Kidney (tissue), 14 donors: Measurements from ENCODE around the gene NRG2. TPM values are rescaled to one million over a fixed set of nuclear protein-coding genes. Genes with fewer than 3 reads are reported as not detected.

Experiments used
- DNase-seq, 5 donors: peaks; one replicate each; pipeline ENCODE4 v3.0.0-alpha.2; 2013 to 2020
- FAIRE-seq: peaks from 2 replicates; lab custom pipeline; 2012; peaks lifted over from hg19 to GRCh38; lab: Jason Lieb, UNC
- H3K27ac ChIP-seq, 2 donors: one replicate each; pipeline ENCODE4 v1.7.0; 2013; ENCODE audit warnings: low read depth in 2 of 2, low read length in 2 of 2, inconsistent platforms in 1 of 2
- H3K27me3 ChIP-seq: one replicate; pipeline ENCODE4 v1.7.1; 2013; ENCODE audit warnings: low read length, inconsistent platforms; ENCODE audit not compliant: control insufficient read depth, insufficient read depth
- H3K36me3 ChIP-seq, 3 donors: one replicate each; pipeline versions ENCODE4 v1.7.0 to v1.7.1; 2013; ENCODE audit warnings: low read length in 3 of 3, control low read depth in 1 of 3, inconsistent platforms in 1 of 3; ENCODE audit not compliant: insufficient read depth in 3 of 3, control insufficient read depth in 2 of 3
- H3K4me1 ChIP-seq, 3 donors: one replicate each; pipeline versions ENCODE4 v1.7.0 to v1.7.1; 2013; ENCODE audit warnings: low read length in 3 of 3, inconsistent platforms in 1 of 3, low read depth in 1 of 3; ENCODE audit not compliant: control insufficient read depth in 2 of 3, insufficient read depth in 2 of 3
- H3K4me3 ChIP-seq, 3 donors: one replicate each; pipeline versions ENCODE4 v1.7.0 to v1.8.1; 2013; ENCODE audit warnings: low read length in 3 of 3, control low read depth in 1 of 3, inconsistent platforms in 1 of 3
- H3K9ac ChIP-seq, 3 donors: one replicate each; pipeline versions ENCODE4 v1.7.0 to v1.7.1; 2013; ENCODE audit warnings: low read length in 3 of 3, control low read depth in 1 of 3, inconsistent platforms in 1 of 3
- H3K9me3 ChIP-seq, 3 donors: one replicate each; pipeline versions ENCODE4 v1.7.0 to v1.7.1; 2013; ENCODE audit warnings: low read length in 3 of 3, control low read depth in 1 of 3, inconsistent platforms in 1 of 3; ENCODE audit not compliant: control insufficient read depth in 2 of 3, insufficient read depth in 1 of 3
- CTCF ChIP-seq: IDR thresholded peaks from 3 replicates; pipeline ENCODE4 v1.5.1; 2012; ENCODE audit warnings: mild to moderate bottlenecking, moderate library complexity, borderline replicate concordance; ENCODE audit not compliant: insufficient read depth; ENCODE audit errors: extremely low read depth
- intact Hi-C: fragments of 100-400 bp; cut with DNase I; formaldehyde crosslinking; loops from one replicate; pipeline ENCODE4 v1.11.1; 2022
- polyA plus RNA-seq: library from polyadenylated mRNA; stranded (reverse); fragments of 350-450 nt; fragmentation: Illumina TruSeq; extraction: RNeasy Lipid Tissue Mini Kit (QIAGEN cat#74804); gene quantifications from one replicate; pipeline ENCODE4 v1.2.3, GENCODE V29; 2014; ENCODE audit warnings: low read depth, low replicate concordance; ENCODE audit not compliant: insufficient read depth
- total RNA-seq: library from RNA; stranded (reverse); fragmentation: NEBNext Ultra II Directional; extraction: Animal tissue kit (Norgen Biotek cat#: 25700); gene quantifications from one replicate; pipeline ENCODE4 v1.2.1, GENCODE V29; 2021
- donor health status: control.
- donor health status: control.
- donor health status: control.
- donor health status: control.
- donor health status: control.
- donor health status: DM: yes; HTN: yes; CAD: no.
- donor health status: Normal renal cell carcinoma (clear cell type).

NRG2 gene
- total and polyA plus RNA-seq, 2 donors from 2014 or later, result 1.9 to 4.6 TPM

DNA sequence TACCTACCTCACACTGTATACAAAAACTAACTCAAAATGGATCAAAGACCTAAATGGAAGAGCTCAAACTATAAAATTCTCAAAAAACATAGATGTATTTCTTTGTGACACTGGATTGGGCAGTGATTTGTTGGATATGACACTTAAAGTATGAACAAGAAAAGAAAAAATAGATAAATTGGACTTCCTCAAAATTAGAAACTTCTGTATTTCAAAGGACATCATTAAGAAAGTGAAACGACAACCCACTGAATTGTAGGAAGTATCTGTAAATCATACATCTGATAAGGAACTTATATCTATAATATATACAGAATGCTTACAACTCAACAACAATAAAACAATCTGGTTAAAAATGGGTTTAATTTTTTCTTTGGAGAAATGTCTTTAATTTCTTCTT is 96.7 kb downstream of the NRG2 start:
- peaks cover 0 to 7% (median 0%) of the 10 kb centered on the region in 3 donors for H3K9me3 ChIP-seq
- no peaks in the 10 kb centered on the region for H3K36me3 ChIP-seq
- H3K4me3 ChIP-seq, result no peak overlapping the region
- H3K27ac ChIP-seq, result no peak overlapping the region
- no peaks in the 10 kb centered on the region for H3K27me3 ChIP-seq
- no peaks in the 10 kb centered on the region for H3K4me1 ChIP-seq
- intact Hi-C loops, result no loop called here
- FAIRE-seq (no peak), DNase-seq (no peak)
- H3K9ac ChIP-seq, result no peak overlapping the region
- TF ChIP-seq CTCF, result no peak

GRCh38 chr5:139946006-139946405 is 97.1 kb downstream of the NRG2 start:
- no peak for FAIRE-seq
- TF ChIP-seq CTCF, result no peak
- Histone ChIP-seq H3K27me3 (no peaks in the 10 kb centered on the region), H3K36me3 (no peaks in the 10 kb centered on the region), H3K4me3 (no peak overlapping the region), H3K4me1 (no peaks in the 10 kb centered on the region), H3K9ac (no peak overlapping the region), H3K9me3 (peaks cover 0 to 7% (median 0%) of the 10 kb centered on the region in 3 donors), H3K27ac (no peak overlapping the region)
- no peak for DNase-seq
- intact Hi-C loops, result no loop called here

- no peak for FAIRE-seq
- peaks cover 0 to 13% (median 3%) of the 10 kb centered on the region in 3 donors for H3K9me3 ChIP-seq
- intact Hi-C loops, result no loop called here
- no peaks in the 10 kb centered on the region for H3K4me1 ChIP-seq
- DNase-seq, result no peak
- no peaks in the 10 kb centered on the region for H3K27me3 ChIP-seq
- no peak for TF ChIP-seq CTCF
- H3K4me3 ChIP-seq, result no peak overlapping the region
- H3K36me3 ChIP-seq, result no peaks in the 10 kb centered on the region
- no peak overlapping the region for H3K9ac ChIP-seq
- H3K27ac ChIP-seq, result no peak overlapping the region
Observed at GRCh38 chr5:139942243-139942642, 100.9 kb downstream of the NRG2 start.

DNA sequence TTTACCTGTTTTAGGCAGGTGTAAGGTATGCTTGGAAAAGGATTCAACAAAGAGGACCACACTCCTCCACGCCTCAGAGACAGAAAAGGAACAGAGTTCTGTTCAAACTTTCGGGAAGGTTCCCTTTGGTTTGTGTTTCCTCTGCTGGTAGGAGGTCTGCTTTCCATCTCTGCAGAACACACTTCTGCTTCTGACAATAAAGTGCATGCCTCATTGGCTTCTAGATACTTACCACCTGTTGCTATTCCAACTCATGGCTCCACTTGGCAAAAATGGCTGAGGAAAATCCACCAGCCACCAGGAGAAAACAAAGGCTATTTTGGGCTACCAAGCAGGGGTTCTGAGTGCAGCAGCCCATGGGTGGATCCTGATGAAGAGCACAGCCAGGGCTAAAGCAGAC is 112.7 kb downstream of the NRG2 start:
- DNase-seq (peak in 2 of 5 donors; percentile 22 to 29), FAIRE-seq (no peak)
- no peaks in the 10 kb centered on the region for H3K36me3 ChIP-seq
- no peaks in the 10 kb centered on the region for H3K27me3 ChIP-seq
- no peak overlapping the region for H3K27ac ChIP-seq
- no peak for TF ChIP-seq CTCF
- no peak overlapping the region for H3K4me3 ChIP-seq
- no peaks in the 10 kb centered on the region for H3K9me3 ChIP-seq
- H3K4me1 ChIP-seq, result no peaks in the 10 kb centered on the region
- intact Hi-C loops, result no loop called here
- no peak overlapping the region for H3K9ac ChIP-seq
